Small intestine (tissue), 7 donors: ENCODE measurements around the gene CSF1. TPM values are rescaled to one million over a fixed set of nuclear protein-coding genes. Genes with fewer than 3 reads are reported as not detected.
"Not testable (repeated sequence)": the region's sequence is repeated elsewhere in the genome, so short reads cannot be mapped to it uniquely, and the experiment has no call there.

Experiments
- DNase-seq, 2 donors: peaks; one replicate each; pipeline versions ENCODE4 v3.0.0 to v3.0.0-alpha.2; 2013
- FAIRE-seq: peaks from 2 replicates; lab custom pipeline; 2012; peaks lifted over from hg19 to GRCh38; lab: Jason Lieb, UNC
- H3K27ac ChIP-seq, 3 donors: one replicate each; pipeline ENCODE4 v1.5.1; 2013; ENCODE audit warnings: low read length in 2 of 3, mild to moderate bottlenecking in 2 of 3, control low read depth in 1 of 3, inconsistent platforms in 1 of 3, low read depth in 1 of 3, moderate library complexity in 1 of 3
- H3K27me3 ChIP-seq, 3 donors: one replicate each; pipeline ENCODE4 v1.6.1; 2013; ENCODE audit warnings: low read length in 3 of 3, inconsistent platforms in 1 of 3; ENCODE audit not compliant: control insufficient read depth in 3 of 3, insufficient read depth in 3 of 3
- H3K36me3 ChIP-seq, 3 donors: one replicate each; pipeline ENCODE4 v1.6.1; 2013; ENCODE audit warnings: low read length in 3 of 3, inconsistent platforms in 1 of 3, low read depth in 1 of 3, mild to moderate bottlenecking in 1 of 3, moderate library complexity in 1 of 3; ENCODE audit not compliant: control insufficient read depth in 3 of 3, insufficient read depth in 2 of 3
- H3K4me1 ChIP-seq, 3 donors: one replicate each; pipeline ENCODE4 v1.6.1; 2013; ENCODE audit warnings: low read length in 2 of 3, inconsistent platforms in 1 of 3, low read depth in 1 of 3, mild to moderate bottlenecking in 1 of 3, moderate library complexity in 1 of 3; ENCODE audit not compliant: control insufficient read depth in 3 of 3, insufficient read depth in 2 of 3
- H3K4me3 ChIP-seq, 3 donors: one replicate each; pipeline ENCODE4 v1.5.1; 2013; ENCODE audit warnings: low read length in 3 of 3, control low read depth in 1 of 3, inconsistent platforms in 1 of 3, low read depth in 1 of 3, mild to moderate bottlenecking in 1 of 3, moderate library complexity in 1 of 3
- H3K9me3 ChIP-seq, 2 donors: one replicate each; pipeline ENCODE4 v1.6.1; 2013; ENCODE audit warnings: low read depth in 1 of 2, low read length in 1 of 2; ENCODE audit not compliant: control insufficient read depth in 2 of 2, insufficient read depth in 1 of 2
- whole genome bisulfite sequencing, 3 donors: extraction: QIAGEN DNeasy Blood & Tissue Kit; methylation state at CpG; one replicate each; pipeline ENCODE4 v1.1.7; 2013; 5-methylcytosine and 5-hydroxymethylcytosine counted together
- polyA plus RNA-seq, 4 donors: library from polyadenylated mRNA; stranded (reverse) in 3 of 4; unstranded in 1 of 4; fragments of 200-250 nt in 3 of 4; fragments of 120-200 nt in 1 of 4; gene quantifications; one replicate each; pipeline versions ENCODE4 v1.2.1 to v1.2.3, GENCODE V29; 2013
- donor health status: healthy with polysubstance abuse.
- donor health status: control.
- donor health status: control.
- donor health status: Bipolar disorder and iron deficiency.
- donor health status: healthy.

CSF1 gene
- polyA plus RNA-seq, 4 donors = 0.89 to 15.5 (median 4.4) TPM

GRCh38 chr1:109873278-109874175, 37.1 kb upstream of the CSF1 start:
- Histone ChIP-seq H3K4me3 (no peak overlapping the region), H3K9me3 (no peaks in the 10 kb centered on the region), H3K27ac (peak overlapping the region in 1 of 3 donors; percentile 64), H3K36me3 (no peaks in the 10 kb centered on the region), H3K27me3 (no peaks in the 10 kb centered on the region), H3K4me1 (peaks cover 0 to 13% (median 3%) of the 10 kb centered on the region in 3 donors)
- no peak for FAIRE-seq
- WGBS, 3 donors = 63 to 90% (median 88%) methylated on average over 3 of the region's 3 CpGs
- no peak for DNase-seq

- Histone ChIP-seq H3K27me3 (no peaks in the 10 kb centered on the region), H3K36me3 (no peaks in the 10 kb centered on the region), H3K4me3 (no peak overlapping the region), H3K9me3 (no peaks in the 10 kb centered on the region), H3K4me1 (peaks cover 0 to 13% (median 3%) of the 10 kb centered on the region in 3 donors), H3K27ac (no peak overlapping the region)
- no peak for DNase-seq
- FAIRE-seq = no peak
- WGBS, 3 donors = 92 to 98% (median 94%) methylated on average over 2 of the region's 2 CpGs
These were observed 36.2 kb upstream of the CSF1 start for GRCh38 chr1:109874445-109874844.

- no peak overlapping the region for H3K4me3 ChIP-seq
- no peaks in the 10 kb centered on the region for H3K27me3 ChIP-seq
- 72 to 84% (median 78%) methylated on average over 6 of the region's 6 CpGs for WGBS, 3 donors
- no peak overlapping the region for H3K27ac ChIP-seq
- FAIRE-seq = no peak
- H3K36me3 ChIP-seq = no peaks in the 10 kb centered on the region
- peaks cover 0 to 13% (median 3%) of the 10 kb centered on the region in 3 donors for H3K4me1 ChIP-seq
- H3K9me3 ChIP-seq = no peaks in the 10 kb centered on the region
- DNase-seq = no peak
These were observed 34.8 kb upstream of the CSF1 start for GRCh38 chr1:109875874-109876273.

DNA sequence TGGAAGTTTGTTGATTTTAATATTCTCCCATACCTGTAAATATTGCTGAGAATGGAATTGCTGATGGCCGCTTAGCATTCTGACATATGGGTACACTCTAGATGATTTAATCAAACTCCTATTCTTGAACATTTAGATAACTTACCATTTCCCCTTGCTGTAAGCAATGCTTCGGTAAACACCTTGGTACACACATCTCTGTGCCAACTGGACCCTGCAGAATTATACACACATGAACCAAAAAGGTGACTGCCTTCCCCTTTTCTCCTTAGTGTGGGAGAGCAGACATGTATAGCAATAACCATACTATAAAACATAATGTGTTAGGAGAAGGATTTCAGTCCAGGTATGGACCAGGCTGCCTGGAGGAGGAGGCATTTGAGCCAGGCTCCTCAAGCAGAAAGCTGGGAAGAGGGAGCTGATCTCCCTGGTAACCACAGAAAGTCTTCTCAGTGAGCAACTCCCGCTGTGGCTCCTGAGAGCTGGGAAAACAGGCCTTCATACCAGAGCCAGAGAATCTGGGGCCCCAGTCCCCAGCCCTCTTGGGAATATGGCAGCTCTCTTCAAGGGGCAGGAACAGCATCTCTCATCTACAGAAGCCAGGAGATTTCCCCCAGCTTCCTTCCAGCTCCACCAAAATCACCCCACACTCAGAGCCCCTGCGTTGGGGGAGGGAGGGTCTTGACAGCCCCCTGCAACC, 33.9 kb upstream of the CSF1 start:
- Histone ChIP-seq H3K4me1 (peaks cover 0 to 13% (median 3%) of the 10 kb centered on the region in 3 donors), H3K36me3 (no peaks in the 10 kb centered on the region), H3K4me3 (no peak overlapping the region), H3K27me3 (no peaks in the 10 kb centered on the region), H3K27ac (peak overlapping the region in 2 of 3 donors; percentile 76), H3K9me3 (no peaks in the 10 kb centered on the region)
- DNase-seq = peak in 1 of 2 donors; percentile 18
- no peak for FAIRE-seq
- 72 to 80% (median 72%) methylated on average over 4 of the region's 4 CpGs for WGBS, 3 donors

DNA sequence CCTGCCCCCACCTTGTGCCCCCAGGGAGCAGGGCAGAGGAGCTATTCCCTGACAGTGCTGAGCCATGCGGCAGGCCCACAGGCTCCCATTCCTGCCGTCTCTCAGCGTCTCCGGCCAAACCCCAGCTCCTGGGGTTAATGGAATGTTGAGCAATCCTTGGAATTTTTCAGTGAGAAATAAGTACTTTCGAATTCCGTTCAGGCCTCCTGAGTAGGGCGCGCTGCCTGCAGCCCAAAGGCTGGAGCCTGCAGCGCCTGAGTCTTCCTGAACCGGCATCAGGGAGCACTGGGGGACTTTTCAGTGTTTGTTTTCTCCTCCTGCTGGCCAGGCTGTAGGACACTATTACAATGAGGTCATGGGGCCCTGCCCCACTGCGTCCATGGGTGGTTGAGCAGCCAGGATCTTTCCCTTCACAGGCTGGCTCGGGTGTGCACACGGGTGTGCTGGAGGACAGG, 33.3 kb upstream of the CSF1 start:
- no peaks in the 10 kb centered on the region for H3K27me3 ChIP-seq
- H3K36me3 ChIP-seq = no peaks in the 10 kb centered on the region
- WGBS, 3 donors = 35 to 61% (median 51%) methylated on average over 13 of the region's 13 CpGs
- DNase-seq = peak in 1 of 2 donors; percentile 72
- H3K4me3 ChIP-seq = no peak overlapping the region
- FAIRE-seq = no peak
- peak overlapping the region in 2 of 3 donors; percentile 76 to 80 for H3K27ac ChIP-seq
- peaks cover 0 to 16% (median 3%) of the 10 kb centered on the region in 3 donors for H3K4me1 ChIP-seq
- H3K9me3 ChIP-seq = no peaks in the 10 kb centered on the region

GRCh38 chr1:109877776-109878175, 32.9 kb upstream of the CSF1 start:
- no peaks in the 10 kb centered on the region for H3K27me3 ChIP-seq
- no peaks in the 10 kb centered on the region for H3K36me3 ChIP-seq
- H3K4me1 ChIP-seq = peaks cover 0 to 16% (median 3%) of the 10 kb centered on the region in 3 donors
- FAIRE-seq = no peak
- 64 to 82% (median 77%) methylated on average over 3 of the region's 3 CpGs for WGBS, 3 donors
- H3K9me3 ChIP-seq = no peaks in the 10 kb centered on the region
- DNase-seq = no peak
- H3K4me3 ChIP-seq = no peak overlapping the region
- H3K27ac ChIP-seq = peak overlapping the region in 2 of 3 donors; percentile 76 to 80

GRCh38 chr1:109878531-109879104, 32.0 kb upstream of the CSF1 start:
- H3K9me3 ChIP-seq = no peaks in the 10 kb centered on the region
- no peak overlapping the region for H3K4me3 ChIP-seq
- H3K36me3 ChIP-seq = no peaks in the 10 kb centered on the region
- H3K27me3 ChIP-seq = no peaks in the 10 kb centered on the region
- WGBS, 3 donors = 83 to 86% (median 85%) methylated on average over 8 of the region's 8 CpGs
- peaks cover 0 to 16% (median 3%) of the 10 kb centered on the region in 3 donors for H3K4me1 ChIP-seq
- no peak overlapping the region for H3K27ac ChIP-seq
- DNase-seq (no peak), FAIRE-seq (no peak)

DNA sequence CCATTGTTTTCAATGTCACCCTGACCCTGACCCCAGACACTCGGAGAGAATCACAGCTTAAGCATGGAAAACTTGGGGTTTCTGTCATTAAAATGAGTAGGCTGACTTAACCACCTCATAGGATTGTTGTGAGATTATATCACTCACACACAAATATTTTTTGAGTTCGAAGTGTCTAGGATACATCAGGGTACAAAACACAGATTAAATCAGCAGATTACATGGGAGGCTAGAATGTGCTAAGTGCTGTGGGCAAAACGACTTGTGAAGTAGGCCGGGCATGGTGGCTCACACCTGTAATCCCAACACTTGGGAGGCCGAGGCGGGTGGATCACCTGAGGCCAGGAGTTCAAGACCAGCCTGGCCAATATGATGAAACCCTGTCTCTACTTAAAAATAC, 31.3 kb upstream of the CSF1 start:
- FAIRE-seq, DNase-seq, H3K27ac ChIP-seq, H3K36me3 ChIP-seq, H3K9me3 ChIP-seq, H3K27me3 ChIP-seq, H3K4me3 ChIP-seq: not testable (repeated sequence)
- H3K4me1 ChIP-seq = peaks cover 0 to 16% (median 3%) of the 10 kb centered on the region in 3 donors
- 82 to 89% (median 88%) methylated on average over 6 of the region's 6 CpGs for WGBS, 3 donors
